ENCODE measurements around the gene RAPGEF4.

RAPGEF4 gene

DNA sequence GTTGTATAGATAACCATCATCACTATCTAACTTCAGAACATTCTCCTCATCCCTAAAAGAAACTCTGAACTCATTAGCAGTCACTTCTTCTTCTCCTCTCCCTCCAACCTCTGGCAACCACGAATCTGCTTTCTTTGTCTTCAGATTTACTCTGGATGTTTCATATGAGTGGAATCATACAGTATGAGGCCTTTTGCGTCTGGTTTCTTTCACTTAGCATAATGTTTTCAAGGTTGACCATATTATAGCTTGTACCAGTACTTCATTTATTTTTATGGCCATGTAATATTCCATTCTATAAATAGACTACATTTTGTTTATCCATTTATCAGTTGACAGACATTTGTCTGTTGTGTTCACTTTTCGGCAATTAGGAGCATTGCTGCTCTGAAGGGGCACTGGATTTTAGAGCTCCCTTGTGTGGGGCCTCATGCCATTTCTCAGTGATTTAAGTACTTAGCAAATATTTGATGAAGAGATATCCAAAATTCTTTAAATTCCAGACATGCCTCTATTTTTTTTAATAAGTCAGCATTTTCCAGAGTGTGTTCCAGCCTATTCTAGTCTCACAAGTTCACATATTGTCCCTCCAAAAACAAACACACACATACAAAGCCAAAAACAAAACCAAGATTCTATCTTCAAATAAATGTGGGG is 317.5 kb downstream of the RAPGEF4 start:
- TF ChIP-seq, protein P1, sequence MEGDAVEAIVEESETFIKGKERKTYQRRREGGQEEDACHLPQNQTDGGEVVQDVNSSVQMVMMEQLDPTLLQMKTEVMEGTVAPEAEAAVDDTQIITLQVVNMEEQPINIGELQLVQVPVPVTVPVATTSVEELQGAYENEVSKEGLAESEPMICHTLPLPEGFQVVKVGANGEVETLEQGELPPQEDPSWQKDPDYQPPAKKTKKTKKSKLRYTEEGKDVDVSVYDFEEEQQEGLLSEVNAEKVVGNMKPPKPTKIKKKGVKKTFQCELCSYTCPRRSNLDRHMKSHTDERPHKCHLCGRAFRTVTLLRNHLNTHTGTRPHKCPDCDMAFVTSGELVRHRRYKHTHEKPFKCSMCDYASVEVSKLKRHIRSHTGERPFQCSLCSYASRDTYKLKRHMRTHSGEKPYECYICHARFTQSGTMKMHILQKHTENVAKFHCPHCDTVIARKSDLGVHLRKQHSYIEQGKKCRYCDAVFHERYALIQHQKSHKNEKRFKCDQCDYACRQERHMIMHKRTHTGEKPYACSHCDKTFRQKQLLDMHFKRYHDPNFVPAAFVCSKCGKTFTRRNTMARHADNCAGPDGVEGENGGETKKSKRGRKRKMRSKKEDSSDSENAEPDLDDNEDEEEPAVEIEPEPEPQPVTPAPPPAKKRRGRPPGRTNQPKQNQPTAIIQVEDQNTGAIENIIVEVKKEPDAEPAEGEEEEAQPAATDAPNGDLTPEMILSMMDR (IDR thresholded peaks at IDR 0.05; ENCODE audit: low read depth, low read length, missing control alignments), result no peak
- no peak overlapping the region for H3K4me3 ChIP-seq (replicated peaks; ENCODE audit: low read depth, low read length)
- DNase-seq (ENCODE audit: extremely low read depth, low read depth), result no peak

DNA sequence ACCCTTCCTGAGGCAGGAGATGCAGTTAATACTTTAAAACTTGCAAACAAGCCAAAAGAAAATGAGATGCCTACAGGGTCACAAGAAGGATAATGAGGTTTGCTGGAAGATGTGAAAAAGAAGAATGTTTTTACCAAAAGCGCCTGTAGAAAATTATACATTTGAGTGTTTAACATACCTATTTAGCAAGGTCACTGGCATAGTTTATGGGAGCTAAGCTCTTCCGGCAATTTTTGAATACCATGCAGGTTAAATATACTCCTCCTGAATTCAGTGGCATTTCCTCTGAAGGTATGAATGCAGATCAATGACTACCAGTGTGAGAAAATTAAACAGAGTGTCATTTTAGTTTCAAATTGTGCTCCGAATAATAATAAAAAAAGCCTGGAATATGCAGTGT is 318.8 kb downstream of the RAPGEF4 start:
- H3K4me3 ChIP-seq (replicated peaks; ENCODE audit: low read depth, low read length), result no peak overlapping the region
- DNase-seq (ENCODE audit: extremely low read depth, low read depth), result no peak
- TF ChIP-seq, protein P1 (IDR thresholded peaks at IDR 0.05; ENCODE audit: low read depth, low read length, missing control alignments), result no peak

DNA sequence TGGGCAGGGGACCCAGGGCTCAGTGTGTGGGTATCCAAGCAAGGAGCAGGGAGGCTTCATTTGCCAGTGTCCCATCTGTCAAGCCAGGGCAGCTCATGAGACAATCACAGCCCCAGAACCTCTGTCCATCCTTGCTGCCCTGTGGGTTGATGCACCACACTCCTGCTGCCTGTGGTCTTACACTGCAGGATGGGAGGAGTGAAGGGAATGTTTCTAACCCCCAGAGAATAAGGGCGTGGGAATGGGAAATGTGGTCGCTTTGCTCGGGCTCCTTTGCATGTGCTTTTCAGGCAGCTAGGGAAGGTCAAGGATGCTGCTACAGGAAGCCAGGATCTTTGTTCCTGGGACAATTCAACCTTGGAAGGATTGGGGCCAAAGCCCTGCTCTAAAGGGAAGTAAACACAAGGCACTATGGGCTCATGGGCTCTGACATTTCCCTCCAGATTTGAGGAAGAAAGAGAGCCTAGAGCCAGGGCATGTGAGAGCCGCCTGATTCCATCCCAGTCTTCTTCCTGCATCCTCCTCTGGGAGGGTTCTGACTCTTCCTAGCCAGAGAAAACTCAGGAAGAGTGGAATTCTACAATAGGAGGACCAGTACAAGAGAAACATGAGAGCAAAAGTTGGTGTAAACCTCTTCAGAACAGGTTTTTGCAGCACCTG is 321.2 kb downstream of the RAPGEF4 start:
- TF ChIP-seq, protein P1 (IDR thresholded peaks at IDR 0.05; ENCODE audit: low read depth, low read length, missing control alignments), result no peak
- DNase-seq (ENCODE audit: extremely low read depth, low read depth), result no peak

DNA sequence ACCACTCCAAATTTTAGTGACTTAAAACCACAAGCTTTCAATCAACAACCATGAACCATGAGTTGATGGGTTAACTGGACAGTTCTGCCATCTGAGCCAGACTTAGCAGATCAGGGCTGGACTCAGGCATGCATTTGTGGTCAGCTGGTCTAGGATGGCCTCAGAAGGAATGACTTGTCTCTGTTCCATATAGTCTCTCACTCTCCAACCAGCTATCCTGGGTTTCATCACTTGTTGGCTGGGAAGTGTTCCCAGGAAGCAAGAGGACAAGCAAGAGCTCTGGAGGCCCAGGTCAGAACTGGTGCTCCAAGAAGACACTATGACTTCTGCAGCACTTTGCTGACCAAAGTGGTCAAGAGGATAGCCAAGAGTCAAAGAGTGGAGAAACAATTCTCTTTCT is 322.5 kb downstream of the RAPGEF4 start:
- TF ChIP-seq, protein P1 (IDR thresholded peaks at IDR 0.05; ENCODE audit: low read depth, low read length, missing control alignments), result no peak
- DNase-seq (ENCODE audit: extremely low read depth, low read depth), result no peak
- H3K4me3 ChIP-seq (replicated peaks; ENCODE audit: low read depth, low read length), result no peak overlapping the region

More for the DNA sequence above, 321.2 kb downstream of the RAPGEF4 start:
- H3K4me3 ChIP-seq (replicated peaks; ENCODE audit: low read depth, low read length), result no peak overlapping the region

DNA sequence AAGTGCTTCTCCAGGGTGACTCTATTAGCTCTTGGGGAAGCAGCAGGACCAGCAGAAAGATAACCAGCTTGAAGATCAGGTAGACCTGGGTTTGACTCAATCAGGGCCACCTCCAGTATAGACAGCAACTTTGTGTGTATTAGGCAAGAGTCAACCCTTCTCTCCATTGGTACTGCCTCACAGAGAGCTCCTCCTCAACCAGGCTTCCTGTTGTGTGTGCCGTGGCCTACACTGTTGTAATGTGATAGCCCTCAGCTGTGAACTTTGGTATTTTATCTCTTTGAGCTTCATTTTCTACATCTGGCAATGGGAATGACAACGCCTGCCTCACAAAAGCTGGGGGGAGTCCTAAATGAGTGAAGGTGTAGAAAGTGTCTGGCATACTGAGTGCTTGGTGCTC is 323.0 kb downstream of the RAPGEF4 start:
- H3K4me3 ChIP-seq (replicated peaks; ENCODE audit: low read depth, low read length), result no peak overlapping the region
- DNase-seq (ENCODE audit: extremely low read depth, low read depth), result no peak
- TF ChIP-seq, protein P1 (IDR thresholded peaks at IDR 0.05; ENCODE audit: low read depth, low read length, missing control alignments), result no peak

DNA sequence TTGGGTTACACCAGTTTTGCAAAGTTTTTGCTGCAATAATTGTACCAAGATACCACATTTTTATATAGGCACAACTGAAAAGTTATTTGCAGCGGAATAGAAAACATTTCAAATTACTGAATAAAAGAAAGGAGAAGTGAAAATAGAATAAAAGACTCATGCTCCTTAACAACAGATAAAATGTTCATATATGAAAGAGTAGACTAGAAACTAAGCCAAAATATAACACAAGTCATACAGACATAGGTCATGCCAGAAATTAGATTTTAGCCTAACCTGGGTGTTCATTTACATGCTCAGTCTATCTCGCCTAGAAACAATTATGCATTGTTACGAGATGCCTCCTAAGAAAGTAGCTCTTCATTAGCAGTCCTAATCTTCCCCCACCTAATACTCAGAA is 323.6 kb downstream of the RAPGEF4 start:
- no peak for DNase-seq (ENCODE audit: extremely low read depth, low read depth)
- TF ChIP-seq, protein P1 (IDR thresholded peaks at IDR 0.05; ENCODE audit: low read depth, low read length, missing control alignments), result no peak
- no peak overlapping the region for H3K4me3 ChIP-seq (replicated peaks; ENCODE audit: low read depth, low read length)

Data from HFF-Myc (cell line).